GM12878 (cell line): ENCODE results near the gene ACRV1. TPM values are rescaled to one million over a fixed set of nuclear protein-coding genes. Genes with fewer than 3 reads are reported as not detected.

ENCODE experiments used
- ATAC-seq: fragments of 200-7000 bp; cut with Tn5 transposase; 3 replicates; pipeline ENCODE4 v1.9.1; 2020; ENCODE audit warnings: mild to moderate bottlenecking, moderate library complexity
- BruUV-seq: library from RNA; stranded (reverse); fragments of 400-500 nt; replicated peaks from 2 replicates; lab custom pipeline; 2021; lab: Mats Ljungman, UMichigan
- CTCF ChIA-PET: fragments of 300-600 bp; sonication (Branson Sonifier 250); formaldehyde crosslinking; extraction: SDS; loops from one replicate; lab custom pipeline; 2021; ENCODE audit warnings: inconsistent platforms; lab: Yijun Ruan, JAX
- POLR2A ChIA-PET: fragments of 350-600 bp; formaldehyde crosslinking; extraction: SDS; loops from one replicate; lab custom pipeline; 2021; ENCODE audit warnings: inconsistent platforms; lab: Charles Lee
- RAD21 ChIA-PET: fragments of 300-600 bp; sonication (Branson Sonifier 250); formaldehyde crosslinking; loops from one replicate; lab custom pipeline; 2023; ENCODE audit warnings: antibody characterized with exemption; ENCODE audit not compliant: unreplicated experiment; lab: Charles Lee
- SMC1A ChIA-PET: fragments of 300-600 bp; sonication (Branson Sonifier 250); formaldehyde crosslinking; loops from one replicate; lab custom pipeline; 2023; ENCODE audit not compliant: unreplicated experiment, uncharacterized antibody; lab: Charles Lee
- DNase-seq: peaks from one replicate; pipeline ENCODE4 v3.0.0-alpha.2; 2011; ENCODE audit warnings: low read depth, low spot score
- FAIRE-seq: peaks from 3 replicates; lab custom pipeline; 2011; peaks lifted over from hg19 to GRCh38; lab: Jason Lieb, UNC
- H2AFZ ChIP-seq: 2 replicates; pipeline ENCODE4 v1.6.0; 2011; ENCODE audit warnings: low read depth, low read length, control low read depth; ENCODE audit not compliant: control insufficient read depth
- H3K27ac ChIP-seq: 2 replicates; pipeline ENCODE4 v1.5.1; 2011; ENCODE audit warnings: control low read depth; ENCODE audit not compliant: control insufficient read depth, insufficient read depth
- H3K27me3 ChIP-seq, 2 experiments: replicated peaks in 1 of 2; 2 replicates each; pipeline versions ENCODE4 v1.6.0 to v1.6.1; 2011; ENCODE audit warnings: low read length in 1 of 2; ENCODE audit not compliant: control insufficient read depth in 2 of 2, insufficient read depth in 2 of 2
- H3K36me3 ChIP-seq, 2 experiments: 2 replicates each; pipeline ENCODE4 v1.5.1; 2011; ENCODE audit warnings: low read length in 1 of 2; ENCODE audit not compliant: control insufficient read depth in 2 of 2, insufficient read depth in 2 of 2
- H3K4me1 ChIP-seq: 2 replicates; pipeline ENCODE4 v1.6.1; 2011; ENCODE audit warnings: mild to moderate bottlenecking, low read length, moderate library complexity, mixed read lengths; ENCODE audit not compliant: control insufficient read depth, insufficient read depth
- H3K4me2 ChIP-seq: 2 replicates; pipeline ENCODE4 v1.6.0; 2011; ENCODE audit warnings: control low read depth; ENCODE audit not compliant: control insufficient read depth, insufficient read depth
- H3K4me3 ChIP-seq: fragments of 200-600 bp; sonication (generic); 2 replicates; pipeline ENCODE4 v1.5.1; 2016
- H3K79me2 ChIP-seq: 2 replicates; pipeline ENCODE4 v1.6.0; 2011; ENCODE audit warnings: low read length; ENCODE audit not compliant: control insufficient read depth, insufficient read depth
- H3K9ac ChIP-seq: 2 replicates; pipeline ENCODE4 v1.8.0; 2011; ENCODE audit warnings: low read length, control low read depth, mixed read lengths; ENCODE audit not compliant: control insufficient read depth, insufficient read depth
- H3K9me3 ChIP-seq: replicated peaks from 3 replicates; pipeline ENCODE4 v1.5.1; 2011; ENCODE audit warnings: mild to moderate bottlenecking, low read length; ENCODE audit not compliant: control insufficient read depth, insufficient read depth
- H4K20me1 ChIP-seq: 2 replicates; pipeline ENCODE4 v1.6.0; 2011; ENCODE audit not compliant: control insufficient read depth, insufficient read depth
- IKZF2 ChIP-seq, 2 experiments: fragments of 450-650 bp; IDR thresholded peaks; 2 replicates each; pipeline ENCODE4 v1.6.1; 2017; ENCODE audit warnings: mild to moderate bottlenecking in 2 of 2, moderate library complexity in 2 of 2
- MEF2A ChIP-seq: IDR thresholded peaks from 2 replicates; pipeline ENCODE4 v1.6.1; 2011; ENCODE audit warnings: low read depth, mild to moderate bottlenecking, low read length, moderate library complexity; ENCODE audit not compliant: insufficient read depth
- MTA3 ChIP-seq: IDR thresholded peaks from 2 replicates; pipeline ENCODE4 v1.6.1; 2012; ENCODE audit warnings: low read length, inconsistent platforms, borderline replicate concordance
- NFYB ChIP-seq: IDR thresholded peaks from 2 replicates; pipeline ENCODE4 v1.6.1; 2011; ENCODE audit warnings: low read depth, mild to moderate bottlenecking, low read length, improper control_type of control experiment, moderate library complexity; ENCODE audit not compliant: insufficient read depth
- WGBS: methylation state at CpG from one replicate; pipeline ENCODE4 v1.1.6; 2016; ENCODE audit warnings: low lambda C conversion rate; ENCODE audit not compliant: insufficient replicate concordance, insufficient coverage; ENCODE audit errors: missing lambda C conversion rate; 5-methylcytosine and 5-hydroxymethylcytosine counted together
- in situ Hi-C: fragments of 300-500 bp; cut with MboI; formaldehyde crosslinking; loops from 9 replicates; pipeline ENCODE4 v1.14.3; 2018; ENCODE audit warnings: mixed read lengths
- intact Hi-C: fragments of 100-400 bp; cut with micrococcal nuclease; formaldehyde crosslinking; loops from one replicate; pipeline ENCODE4 v1.14.2; 2022; ENCODE audit not compliant: unreplicated experiment
- polyA plus RNA-seq, 11 experiments: library from polyadenylated mRNA; depleted of rRNA in 4 of 11; unstranded in 6 of 11; stranded (reverse) in 5 of 11; fragments of >200 nt; fragmentation: Nextera tagmentation in 4 of 11; fragmentation: Illumina TruSeq in 1 of 11; extraction: Ambion mirVana in 4 of 11; extraction: Trizol in 1 of 11; gene quantifications; 1 replicate in 1 of 11; 2 replicates in 10 of 11; pipeline versions ENCODE4 v1.2.1 to v1.2.3, GENCODE V29; 2011 to 2016; ENCODE audit warnings: inconsistent platforms in 2 of 11, missing spikeins in 2 of 11, low read depth in 1 of 11
- total RNA-seq, 4 experiments: library from RNA; depleted of rRNA in 3 of 4; stranded (reverse); fragments of >200 nt in 3 of 4; fragmentation: Illumina TruSeq in 1 of 4; extraction: Trizol in 1 of 4; gene quantifications; 2 replicates each; pipeline versions ENCODE4 v1.2.1 to v1.2.3, GENCODE V29; 2013 to 2021
- TF ChIP-seq, protein P1 (sequence below): fragments of 450-650 bp; IDR thresholded peaks from 2 replicates; pipeline ENCODE4 v1.6.1; 2017; ENCODE audit warnings: mild to moderate bottlenecking
- TF ChIP-seq, protein P2 (sequence below): fragments of 450-650 bp; IDR thresholded peaks from 2 replicates; pipeline ENCODE4 v1.6.1; 2017; ENCODE audit warnings: mild to moderate bottlenecking, low read depth, inconsistent platforms; ENCODE audit not compliant: poor library complexity, severe bottlenecking
- TF ChIP-seq, protein P3 (sequence below): fragments of 450-650 bp; formaldehyde crosslinking; IDR thresholded peaks from 2 replicates; pipeline ENCODE4 v1.5.0; 2022; ENCODE audit warnings: mild to moderate bottlenecking, missing genetic modification characterization

Gene ACRV1
- total and polyA plus RNA-seq, 10 of the 15 experiments (the other 5 are each of a cell fraction or from before 2014, with no cell fraction given) = 0.09 to 0.82 (median 0.23) TPM; not detected in 2

GRCh38 chr11:125689274-125689859 is 8.7 kb upstream of the ACRV1 start (continued):
- TF ChIP-seq, protein P1, sequence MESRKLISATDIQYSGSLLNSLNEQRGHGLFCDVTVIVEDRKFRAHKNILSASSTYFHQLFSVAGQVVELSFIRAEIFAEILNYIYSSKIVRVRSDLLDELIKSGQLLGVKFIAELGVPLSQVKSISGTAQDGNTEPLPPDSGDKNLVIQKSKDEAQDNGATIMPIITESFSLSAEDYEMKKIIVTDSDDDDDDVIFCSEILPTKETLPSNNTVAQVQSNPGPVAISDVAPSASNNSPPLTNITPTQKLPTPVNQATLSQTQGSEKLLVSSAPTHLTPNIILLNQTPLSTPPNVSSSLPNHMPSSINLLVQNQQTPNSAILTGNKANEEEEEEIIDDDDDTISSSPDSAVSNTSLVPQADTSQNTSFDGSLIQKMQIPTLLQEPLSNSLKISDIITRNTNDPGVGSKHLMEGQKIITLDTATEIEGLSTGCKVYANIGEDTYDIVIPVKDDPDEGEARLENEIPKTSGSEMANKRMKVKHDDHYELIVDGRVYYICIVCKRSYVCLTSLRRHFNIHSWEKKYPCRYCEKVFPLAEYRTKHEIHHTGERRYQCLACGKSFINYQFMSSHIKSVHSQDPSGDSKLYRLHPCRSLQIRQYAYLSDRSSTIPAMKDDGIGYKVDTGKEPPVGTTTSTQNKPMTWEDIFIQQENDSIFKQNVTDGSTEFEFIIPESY = no peak
- TF ChIP-seq MEF2A = no peak
- TF ChIP-seq, protein P2, sequence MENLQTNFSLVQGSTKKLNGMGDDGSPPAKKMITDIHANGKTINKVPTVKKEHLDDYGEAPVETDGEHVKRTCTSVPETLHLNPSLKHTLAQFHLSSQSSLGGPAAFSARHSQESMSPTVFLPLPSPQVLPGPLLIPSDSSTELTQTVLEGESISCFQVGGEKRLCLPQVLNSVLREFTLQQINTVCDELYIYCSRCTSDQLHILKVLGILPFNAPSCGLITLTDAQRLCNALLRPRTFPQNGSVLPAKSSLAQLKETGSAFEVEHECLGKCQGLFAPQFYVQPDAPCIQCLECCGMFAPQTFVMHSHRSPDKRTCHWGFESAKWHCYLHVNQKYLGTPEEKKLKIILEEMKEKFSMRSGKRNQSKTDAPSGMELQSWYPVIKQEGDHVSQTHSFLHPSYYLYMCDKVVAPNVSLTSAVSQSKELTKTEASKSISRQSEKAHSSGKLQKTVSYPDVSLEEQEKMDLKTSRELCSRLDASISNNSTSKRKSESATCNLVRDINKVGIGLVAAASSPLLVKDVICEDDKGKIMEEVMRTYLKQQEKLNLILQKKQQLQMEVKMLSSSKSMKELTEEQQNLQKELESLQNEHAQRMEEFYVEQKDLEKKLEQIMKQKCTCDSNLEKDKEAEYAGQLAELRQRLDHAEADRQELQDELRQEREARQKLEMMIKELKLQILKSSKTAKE = no peak

GRCh38 chr11:125688632-125689031 is 8.0 kb upstream of the ACRV1 start:
- no TSS peak for BruUV-seq
- no peak overlapping the region for H3K9ac ChIP-seq
- no peaks in the 10 kb centered on the region for H3K4me1 ChIP-seq
- DNase-seq (no peak), FAIRE-seq (no peak), ATAC-seq (no peak)
- SMC1A ChIA-PET = no interaction called here
- H3K27me3 ChIP-seq = no peaks in the 10 kb centered on the region
- no peaks in the 10 kb centered on the region for H3K9me3 ChIP-seq
- WGBS = 87% methylated on average over 3 of the region's 3 CpGs
- H3K27ac ChIP-seq = no peak overlapping the region
- POLR2A ChIA-PET = no interaction called here
- no peaks in the 10 kb centered on the region for H3K36me3 ChIP-seq
- in situ Hi-C loops = no loop called here
- intact Hi-C loops = no loop called here
- H4K20me1 ChIP-seq = no peaks in the 10 kb centered on the region
- no peak overlapping the region for H3K4me3 ChIP-seq
- CTCF ChIA-PET = no interaction called here
- no peak overlapping the region for H3K4me2 ChIP-seq
- RAD21 ChIA-PET = no interaction called here
- no peak for TF ChIP-seq MTA3
- no peak for TF ChIP-seq NFYB
- TF ChIP-seq, protein P3, sequence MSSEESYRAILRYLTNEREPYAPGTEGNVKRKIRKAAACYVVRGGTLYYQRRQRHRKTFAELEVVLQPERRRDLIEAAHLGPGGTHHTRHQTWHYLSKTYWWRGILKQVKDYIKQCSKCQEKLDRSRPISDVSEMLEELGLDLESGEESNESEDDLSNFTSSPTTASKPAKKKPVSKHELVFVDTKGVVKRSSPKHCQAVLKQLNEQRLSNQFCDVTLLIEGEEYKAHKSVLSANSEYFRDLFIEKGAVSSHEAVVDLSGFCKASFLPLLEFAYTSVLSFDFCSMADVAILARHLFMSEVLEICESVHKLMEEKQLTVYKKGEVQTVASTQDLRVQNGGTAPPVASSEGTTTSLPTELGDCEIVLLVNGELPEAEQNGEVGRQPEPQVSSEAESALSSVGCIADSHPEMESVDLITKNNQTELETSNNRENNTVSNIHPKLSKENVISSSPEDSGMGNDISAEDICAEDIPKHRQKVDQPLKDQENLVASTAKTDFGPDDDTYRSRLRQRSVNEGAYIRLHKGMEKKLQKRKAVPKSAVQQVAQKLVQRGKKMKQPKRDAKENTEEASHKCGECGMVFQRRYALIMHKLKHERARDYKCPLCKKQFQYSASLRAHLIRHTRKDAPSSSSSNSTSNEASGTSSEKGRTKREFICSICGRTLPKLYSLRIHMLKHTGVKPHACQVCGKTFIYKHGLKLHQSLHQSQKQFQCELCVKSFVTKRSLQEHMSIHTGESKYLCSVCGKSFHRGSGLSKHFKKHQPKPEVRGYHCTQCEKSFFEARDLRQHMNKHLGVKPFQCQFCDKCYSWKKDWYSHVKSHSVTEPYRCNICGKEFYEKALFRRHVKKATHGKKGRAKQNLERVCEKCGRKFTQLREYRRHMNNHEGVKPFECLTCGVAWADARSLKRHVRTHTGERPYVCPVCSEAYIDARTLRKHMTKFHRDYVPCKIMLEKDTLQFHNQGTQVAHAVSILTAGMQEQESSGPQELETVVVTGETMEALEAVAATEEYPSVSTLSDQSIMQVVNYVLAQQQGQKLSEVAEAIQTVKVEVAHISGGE (CRISPR knock-in tag) = no peak
- TF ChIP-seq IKZF2 (IDR thresholded peaks at IDR 0.05) = no peak
- no peaks in the 10 kb centered on the region for H3K79me2 ChIP-seq
- H2AFZ ChIP-seq = no peak overlapping the region
